Heart left ventricle (tissue), 13 donors: Measurements from ENCODE around the gene SSX2IP.

Source experiments
- POLR2A ChIP-seq, 2 donors: fragments of 450-650 bp; IDR thresholded peaks; one replicate each; pipeline ENCODE4 v1.6.1; 2017; ENCODE audit warnings: antibody characterized with exemption in 2 of 2, mild to moderate bottlenecking in 2 of 2, moderate library complexity in 2 of 2
- TF ChIP-seq, protein P1 (sequence below), 12 donors: fragments of 200-600 bp; sonication (generic) in 4 of 12; IDR thresholded peaks; one replicate each; pipeline versions ENCODE4 v1.5.0 to v1.8.0; 2018 to 2022; ENCODE audit warnings: antibody characterized with exemption in 12 of 12, mild to moderate bottlenecking in 5 of 12
- donor health status: ischemic (EF 13 %, LVEDD 7.1; RV severe dilation, severe dysfunction).
- donor health status: DM: no; HTN: yes; CAD: no.
- donor health status: DM: no; HTN: no; CAD: no.
- donor health status: ischemic (EF 25% LVEDD 6.9; RV normal size, moderate dysfunction).
- donor health status: ischemic (EF 25% LVEDD 5.7; RV mildly dilated, moderate dysfunction).
- donor health status: ischemic (EF 35%, LVEDD 5.7; RV mildly dilated, moderate dysfunction).
- donor health status: nonischemic (EF 11% LVEDD 7.7; RV severe dilation, severe dysfunction).
- donor health status: DM: yes; HTN: yes; CAD: no.
- donor health status: PGD.
- donor health status: ischemic (EF 29% LVEDD 5.4; RV normal size, mild dysfunction).
- donor health status: nonischemic (EF 23%, LVEDD 6.1; RV moderate dilation, normal function).

DNA sequence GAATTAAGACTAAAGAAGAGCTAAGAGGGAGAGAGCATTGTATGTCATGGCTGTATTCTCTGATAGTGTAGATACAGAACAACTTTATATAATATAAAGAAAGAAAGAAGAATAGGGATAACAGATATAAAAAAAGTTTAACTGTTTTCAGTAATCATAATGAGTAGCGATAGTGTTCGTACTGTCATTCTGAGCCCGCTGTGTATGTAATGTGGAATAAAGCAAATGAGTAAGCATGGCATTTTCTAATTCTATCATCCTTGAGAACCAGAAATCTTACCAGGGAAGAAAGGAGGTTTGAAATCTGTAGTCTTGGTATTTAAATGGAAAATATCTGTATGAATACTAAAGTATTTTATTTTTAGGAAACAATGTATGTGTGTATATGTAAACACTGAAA, 46.7 kb upstream of the SSX2IP start:
- TF ChIP-seq, protein P1, sequence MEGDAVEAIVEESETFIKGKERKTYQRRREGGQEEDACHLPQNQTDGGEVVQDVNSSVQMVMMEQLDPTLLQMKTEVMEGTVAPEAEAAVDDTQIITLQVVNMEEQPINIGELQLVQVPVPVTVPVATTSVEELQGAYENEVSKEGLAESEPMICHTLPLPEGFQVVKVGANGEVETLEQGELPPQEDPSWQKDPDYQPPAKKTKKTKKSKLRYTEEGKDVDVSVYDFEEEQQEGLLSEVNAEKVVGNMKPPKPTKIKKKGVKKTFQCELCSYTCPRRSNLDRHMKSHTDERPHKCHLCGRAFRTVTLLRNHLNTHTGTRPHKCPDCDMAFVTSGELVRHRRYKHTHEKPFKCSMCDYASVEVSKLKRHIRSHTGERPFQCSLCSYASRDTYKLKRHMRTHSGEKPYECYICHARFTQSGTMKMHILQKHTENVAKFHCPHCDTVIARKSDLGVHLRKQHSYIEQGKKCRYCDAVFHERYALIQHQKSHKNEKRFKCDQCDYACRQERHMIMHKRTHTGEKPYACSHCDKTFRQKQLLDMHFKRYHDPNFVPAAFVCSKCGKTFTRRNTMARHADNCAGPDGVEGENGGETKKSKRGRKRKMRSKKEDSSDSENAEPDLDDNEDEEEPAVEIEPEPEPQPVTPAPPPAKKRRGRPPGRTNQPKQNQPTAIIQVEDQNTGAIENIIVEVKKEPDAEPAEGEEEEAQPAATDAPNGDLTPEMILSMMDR (IDR thresholded peaks at IDR 0.05), result no peak
- no peak for TF ChIP-seq POLR2A (IDR thresholded peaks at IDR 0.05)
